OCI-LY7 (cell line): Measurements from ENCODE around the gene CCBE1. TPM values are rescaled to one million over a fixed set of nuclear protein-coding genes. Genes with fewer than 3 reads are reported as not detected.

ENCODE experiments used
- BruUV-seq: library from RNA; stranded (reverse); fragments of 400-500 nt; replicated peaks from 2 replicates; lab custom pipeline; 2021; lab: Mats Ljungman, UMichigan
- CTCF ChIA-PET: fragments of 300-600 bp; sonication (Branson Sonifier 250); formaldehyde crosslinking; loops from one replicate; lab custom pipeline; 2022; ENCODE audit warnings: antibody characterized with exemption; ENCODE audit not compliant: unreplicated experiment; lab: Charles Lee
- POLR2A ChIA-PET: fragments of 300-600 bp; sonication (Branson Sonifier 250); formaldehyde crosslinking; loops from one replicate; lab custom pipeline; 2022; ENCODE audit warnings: antibody characterized with exemption; lab: Charles Lee
- DNase-seq: peaks from one replicate; pipeline ENCODE4 v3.0.0-alpha.2; 2015; ENCODE audit warnings: low spot score
- H2AFZ ChIP-seq: fragments of 200-600 bp; sonication (generic), shearing (Covaris generic); 2 replicates; pipeline ENCODE4 v1.6.1; 2014; ENCODE audit warnings: mild to moderate bottlenecking, antibody characterized with exemption, low read length, moderate library complexity
- H3K27ac ChIP-seq: fragments of 200-600 bp; sonication (generic); 2 replicates; pipeline ENCODE4 v1.5.1; 2014; ENCODE audit warnings: mixed run types, low read depth, mild to moderate bottlenecking, moderate library complexity, low read length, inconsistent platforms; ENCODE audit not compliant: poor library complexity, severe bottlenecking
- H3K36me3 ChIP-seq: fragments of 200-600 bp; sonication (generic); 2 replicates; pipeline ENCODE4 v1.6.1; 2014; ENCODE audit warnings: mild to moderate bottlenecking, antibody characterized with exemption, low read length, moderate library complexity, mixed read lengths; ENCODE audit not compliant: insufficient read depth
- H3K4me1 ChIP-seq: fragments of 200-600 bp; sonication (generic); 2 replicates; pipeline ENCODE4 v1.5.1; 2014; ENCODE audit warnings: mild to moderate bottlenecking, low read length; ENCODE audit not compliant: insufficient read depth, poor library complexity, severe bottlenecking
- H3K4me2 ChIP-seq: fragments of 200-600 bp; sonication (generic); 2 replicates; pipeline ENCODE4 v1.6.1; 2014; ENCODE audit warnings: mild to moderate bottlenecking, low read length
- H3K4me3 ChIP-seq: fragments of 200-600 bp; sonication (generic); 2 replicates; pipeline ENCODE4 v1.5.1; 2014; ENCODE audit warnings: mild to moderate bottlenecking, low read depth, low read length; ENCODE audit not compliant: poor library complexity, severe bottlenecking
- H3K79me2 ChIP-seq: fragments of 200-600 bp; sonication (generic); 2 replicates; pipeline ENCODE4 v1.6.1; 2016; ENCODE audit warnings: low read depth, mild to moderate bottlenecking, low read length, moderate library complexity, mixed read lengths; ENCODE audit not compliant: insufficient read depth
- H3K9me2 ChIP-seq: fragments of 200-600 bp; sonication (generic); 2 replicates; pipeline ENCODE4 v1.6.1; 2016; ENCODE audit warnings: mild to moderate bottlenecking, low read length, mixed read lengths; ENCODE audit not compliant: insufficient read depth
- H3K9me3 ChIP-seq: fragments of 200-600 bp; sonication (generic); 2 replicates; pipeline ENCODE4 v1.6.1; 2014; ENCODE audit warnings: mild to moderate bottlenecking, mixed run types, low read length, mixed read lengths
- H4K20me1 ChIP-seq: fragments of 200-600 bp; sonication (generic); 2 replicates; pipeline ENCODE4 v1.6.1; 2014; ENCODE audit warnings: mild to moderate bottlenecking, antibody characterized with exemption, low read length, moderate library complexity, mixed read lengths; ENCODE audit not compliant: insufficient read depth
- CTCF ChIP-seq: fragments of 200-600 bp; sonication (generic); conservative IDR thresholded peaks from 2 replicates; pipeline ENCODE4 v1.5.1; 2014; ENCODE audit warnings: mild to moderate bottlenecking, antibody characterized with exemption, low read length, moderate library complexity, mixed read lengths
- EZH2phosphoT487 ChIP-seq: fragments of 200-600 bp; sonication (generic); IDR thresholded peaks from 2 replicates; pipeline ENCODE4 v1.6.1; 2018; ENCODE audit warnings: low read depth, borderline replicate concordance, mild to moderate bottlenecking, mixed run types, antibody characterized with exemption, low read length, moderate library complexity, mixed read lengths
- intact Hi-C: fragments of 100-400 bp; cut with micrococcal nuclease; formaldehyde crosslinking; loops from one replicate; pipeline ENCODE4 v1.10.0; 2022; ENCODE audit not compliant: unreplicated experiment
- total RNA-seq, 2 experiments: library from RNA; depleted of rRNA in 1 of 2; stranded (reverse); fragments of >200 nt in 1 of 2; shearing (Covaris generic) in 1 of 2; gene quantifications; 2 replicates each; pipeline ENCODE4 v1.2.3, GENCODE V29; 2014 to 2022

The CCBE1 gene
- total RNA-seq, 2 experiments from 2014 or later, result 0.16 to 0.70 TPM

- no peaks in the 10 kb centered on the region for H3K9me3 ChIP-seq
- no peak overlapping the region for H3K27ac ChIP-seq
- no peaks in the 10 kb centered on the region for H3K79me2 ChIP-seq
- H3K4me2 ChIP-seq, result no peak overlapping the region
- CTCF ChIA-PET, result no interaction called here
- H3K4me1 ChIP-seq, result no peaks in the 10 kb centered on the region
- no TSS peak for BruUV-seq
- H4K20me1 ChIP-seq, result no peaks in the 10 kb centered on the region
- POLR2A ChIA-PET, result no interaction called here
- H3K9me2 ChIP-seq, result no peaks in the 10 kb centered on the region
- no peaks in the 10 kb centered on the region for H3K36me3 ChIP-seq
- intact Hi-C loops, result no loop called here
- H3K4me3 ChIP-seq, result no peak overlapping the region
- no peak overlapping the region for H2AFZ ChIP-seq
- TF ChIP-seq CTCF, result no peak
- TF ChIP-seq EZH2phosphoT487, result no peak
- DNase-seq, result no peak
These were observed 121.2 kb downstream of the CCBE1 start for GRCh38 chr18:59575995-59576394.

DNA sequence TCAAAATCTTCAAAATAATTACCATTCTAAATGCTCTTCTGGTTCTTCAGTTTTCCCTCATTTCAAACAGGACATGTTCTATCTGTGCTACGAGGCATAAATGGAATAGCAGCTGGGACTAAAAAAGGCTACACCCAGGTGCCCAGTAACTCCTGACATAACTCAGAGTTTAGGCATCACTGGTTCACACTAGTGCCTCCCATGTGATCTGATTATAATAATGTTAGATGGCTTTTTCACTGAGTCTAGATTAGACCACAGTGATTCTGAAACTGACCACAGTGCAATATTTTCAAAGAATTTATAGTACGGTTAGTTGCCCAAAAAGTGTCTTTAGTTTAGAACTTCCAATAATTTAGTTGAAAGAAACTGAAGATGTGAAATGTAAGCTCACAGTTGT, 123.3 kb downstream of the CCBE1 start:
- BruUV-seq, result no TSS peak
- Histone ChIP-seq H3K4me3 (no peak overlapping the region), H3K27ac (no peak overlapping the region), H3K79me2 (no peaks in the 10 kb centered on the region), H2AFZ (no peak overlapping the region), H3K4me1 (no peaks in the 10 kb centered on the region), H4K20me1 (no peaks in the 10 kb centered on the region), H3K9me2 (no peaks in the 10 kb centered on the region), H3K9me3 (no peaks in the 10 kb centered on the region), H3K36me3 (no peaks in the 10 kb centered on the region), H3K4me2 (no peak overlapping the region)
- no peak for DNase-seq
- POLR2A ChIA-PET, result no interaction called here
- TF ChIP-seq EZH2phosphoT487, result no peak
- intact Hi-C loops, result no loop called here
- CTCF ChIA-PET, result no interaction called here

DNA sequence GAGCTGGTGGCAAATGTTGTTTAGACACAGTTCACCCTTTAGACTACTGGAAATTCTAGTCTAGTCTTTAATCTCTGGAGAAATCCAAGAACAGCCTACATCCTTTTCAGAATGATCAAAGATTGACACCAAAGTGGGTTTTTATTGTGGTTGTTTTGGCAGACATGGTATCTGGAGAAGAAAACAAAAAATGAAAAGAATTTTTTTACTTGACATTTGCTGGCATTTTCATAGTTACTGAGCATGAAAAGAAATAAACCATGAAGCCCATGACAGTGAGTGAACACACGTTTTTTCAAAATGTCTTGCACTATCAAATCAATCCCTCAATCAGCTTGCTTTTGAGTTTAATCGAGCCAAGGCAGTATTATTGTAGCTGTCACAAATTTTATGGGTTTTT, 125.3 kb downstream of the CCBE1 start:
- no peak overlapping the region for H2AFZ ChIP-seq
- BruUV-seq, result no TSS peak
- no peaks in the 10 kb centered on the region for H3K36me3 ChIP-seq
- DNase-seq, result no peak
- no peak overlapping the region for H3K27ac ChIP-seq
- TF ChIP-seq CTCF (no peak), EZH2phosphoT487 (no peak)
- H3K4me3 ChIP-seq, result no peak overlapping the region
- CTCF ChIA-PET, result no interaction called here
- no peaks in the 10 kb centered on the region for H3K79me2 ChIP-seq
- H4K20me1 ChIP-seq, result no peaks in the 10 kb centered on the region
- H3K9me3 ChIP-seq, result no peaks in the 10 kb centered on the region
- H3K4me2 ChIP-seq, result no peak overlapping the region
- intact Hi-C loops, result no loop called here
- H3K9me2 ChIP-seq, result no peaks in the 10 kb centered on the region
- POLR2A ChIA-PET, result no interaction called here
- no peaks in the 10 kb centered on the region for H3K4me1 ChIP-seq
